Measurements from ENCODE around the gene MORN4. TPM values are rescaled to one million over a fixed set of nuclear protein-coding genes. Genes with fewer than 3 reads are reported as not detected.
A peak's percentile ranks its signal among the peaks of the same experiment; 100 is the strongest.

MORN4 gene
- total RNA-seq, 1 donor from 2014 or later: 5.4 TPM

- Histone ChIP-seq H3K27me3 (ENCODE audit: low read depth) (no peaks in the 10 kb centered on the region), H3K4me1 (peaks cover 11% of the 10 kb centered on the region), H3K4me3 (no peak overlapping the region), H3K36me3 (no peaks in the 10 kb centered on the region), H3K27ac (no peak overlapping the region), H3K9me3 (no peaks in the 10 kb centered on the region)
- intact Hi-C loops (cut with DNase I): no loop called here
- TF ChIP-seq CTCF (IDR thresholded peaks at IDR 0.05): no peak
- DNase-seq (no peak), ATAC-seq (no peak)
Observed at GRCh38 chr10:97599272-97599619, 34.1 kb downstream of the MORN4 start.

GRCh38 chr10:97598407-97599271 lies 34.7 kb downstream of the MORN4 start:
- no peaks in the 10 kb centered on the region for H3K36me3 ChIP-seq
- intact Hi-C loops (cut with DNase I): no loop called here
- peaks cover 11% of the 10 kb centered on the region for H3K4me1 ChIP-seq
- ATAC-seq: no peak
- no peaks in the 10 kb centered on the region for H3K27me3 ChIP-seq (ENCODE audit: low read depth)
- H3K9me3 ChIP-seq: no peaks in the 10 kb centered on the region
- no peak for DNase-seq
- no peak overlapping the region for H3K27ac ChIP-seq
- no peak overlapping the region for H3K4me3 ChIP-seq
- TF ChIP-seq CTCF (IDR thresholded peaks at IDR 0.05): no peak

DNA sequence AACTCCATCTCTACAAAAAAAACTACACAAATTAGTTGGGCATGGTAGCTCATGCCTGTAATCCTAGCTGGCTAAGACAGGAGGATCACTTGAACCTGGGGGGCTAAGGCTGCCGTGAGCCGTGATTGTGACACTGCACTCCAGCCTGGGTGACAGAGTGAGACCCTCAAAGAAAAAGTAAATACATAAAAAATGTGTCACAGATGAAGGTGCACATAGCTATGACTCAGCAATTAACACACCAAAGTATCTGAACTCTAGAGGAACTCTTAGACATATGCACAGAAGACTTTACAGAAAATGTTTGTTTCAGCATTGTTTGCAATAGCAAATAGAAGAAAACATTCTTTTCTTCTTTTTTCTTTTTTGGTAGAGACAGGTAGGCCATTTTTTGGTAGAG lies 35.5 kb downstream of the MORN4 start:
- peak in 1 of 2 donors; percentile 12 for ATAC-seq
- intact Hi-C loops (cut with DNase I): no loop called here
- no peaks in the 10 kb centered on the region for H3K9me3 ChIP-seq
- no peak for TF ChIP-seq CTCF (IDR thresholded peaks at IDR 0.05)
- H3K4me1 ChIP-seq: peaks cover 11% of the 10 kb centered on the region
- no peak overlapping the region for H3K4me3 ChIP-seq
- H3K36me3 ChIP-seq: no peaks in the 10 kb centered on the region
- H3K27ac ChIP-seq: peak overlapping the region; percentile 74
- no peak for DNase-seq
- no peaks in the 10 kb centered on the region for H3K27me3 ChIP-seq (ENCODE audit: low read depth)

- no peaks in the 10 kb centered on the region for H3K27me3 ChIP-seq (ENCODE audit: low read depth)
- no peaks in the 10 kb centered on the region for H3K36me3 ChIP-seq
- TF ChIP-seq CTCF (IDR thresholded peaks at IDR 0.05): no peak
- DNase-seq: no peak
- peak; percentile 81 to 88 for ATAC-seq
- intact Hi-C loops (cut with DNase I): no loop called here
- H3K4me1 ChIP-seq: peaks cover 11% of the 10 kb centered on the region
- H3K4me3 ChIP-seq: no peak overlapping the region
- H3K9me3 ChIP-seq: no peaks in the 10 kb centered on the region
- peak overlapping the region; percentile 74 for H3K27ac ChIP-seq
Observed at GRCh38 chr10:97596101-97597082, 36.9 kb downstream of the MORN4 start.

DNA sequence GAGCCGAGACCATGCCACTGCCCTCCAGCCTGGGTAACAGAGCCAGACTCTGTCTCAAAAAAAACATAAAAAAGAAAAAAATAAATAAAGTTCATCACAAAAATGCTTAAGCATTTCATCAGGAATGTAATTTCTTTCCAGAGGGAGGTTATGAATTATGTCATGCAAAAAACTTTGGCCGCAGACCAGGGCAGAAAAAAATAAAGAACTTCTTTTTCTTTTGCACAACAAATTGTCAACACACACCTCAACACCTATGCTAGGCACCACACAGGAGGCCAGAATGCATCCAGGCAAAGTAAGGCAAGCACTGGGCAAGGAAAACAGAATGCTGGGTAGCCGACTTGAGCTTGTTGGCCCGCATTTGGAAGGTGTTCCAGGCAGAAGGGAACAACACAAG lies 39.9 kb downstream of the MORN4 start:
- H3K4me3 ChIP-seq: no peak overlapping the region
- H3K9me3 ChIP-seq: no peaks in the 10 kb centered on the region
- H3K27me3 ChIP-seq (ENCODE audit: low read depth): no peaks in the 10 kb centered on the region
- H3K36me3 ChIP-seq: no peaks in the 10 kb centered on the region
- H3K4me1 ChIP-seq: peaks cover 11% of the 10 kb centered on the region
- intact Hi-C loops (cut with DNase I): no loop called here
- TF ChIP-seq CTCF (IDR thresholded peaks at IDR 0.05): no peak
- peak overlapping the region; percentile 41 for H3K27ac ChIP-seq
- DNase-seq (no peak), ATAC-seq (no peak)
